Right lobe of liver (tissue), 4 donors: ENCODE results near the gene CTSW.

Source experiments
- POLR2A ChIP-seq: fragments of 450-650 bp; IDR thresholded peaks from one replicate; pipeline ENCODE4 v1.6.1; 2017; ENCODE audit warnings: antibody characterized with exemption, mild to moderate bottlenecking
- TF ChIP-seq, protein P1 (sequence below), 4 donors: fragments of 200-600 bp in 3 of 4; fragments of 450-650 bp in 1 of 4; IDR thresholded peaks; one replicate each; pipeline versions ENCODE4 v1.5.1 to v1.8.0; 2016 to 2022; ENCODE audit warnings: antibody characterized with exemption in 4 of 4, mild to moderate bottlenecking in 2 of 4
- donor health status: DM: no; HTN: no; CAD: no.
- donor health status: DM: no; HTN: no; CAD: no.
- donor health status: DM: no; HTN: yes; CAD: no.

DNA sequence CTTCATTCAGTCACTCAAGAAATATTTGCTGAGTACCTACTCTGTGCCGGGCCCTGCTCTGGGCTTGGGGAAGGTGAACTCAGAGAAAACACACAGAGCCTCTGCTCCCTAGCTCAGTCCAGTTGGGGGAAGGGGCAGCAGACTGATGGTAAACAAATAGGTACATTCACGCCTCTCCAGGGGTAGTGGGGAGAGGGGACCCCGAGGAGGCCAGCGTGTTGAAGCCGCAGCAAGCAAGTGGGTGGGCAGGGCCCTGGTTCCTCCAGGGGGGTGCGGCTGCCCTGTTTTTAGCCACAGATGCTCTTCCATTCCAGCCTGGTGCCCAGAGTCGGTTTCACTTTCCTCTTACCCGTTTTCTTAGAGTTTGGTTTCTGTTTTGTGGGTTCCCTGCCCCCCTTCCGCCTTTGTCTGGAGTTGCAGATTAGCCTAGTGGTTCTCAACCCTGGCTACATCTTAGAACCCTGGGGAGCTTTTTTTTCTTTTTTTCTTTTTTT, 48.3 kb downstream of the CTSW start:
- no peak for TF ChIP-seq POLR2A
- TF ChIP-seq, protein P1, sequence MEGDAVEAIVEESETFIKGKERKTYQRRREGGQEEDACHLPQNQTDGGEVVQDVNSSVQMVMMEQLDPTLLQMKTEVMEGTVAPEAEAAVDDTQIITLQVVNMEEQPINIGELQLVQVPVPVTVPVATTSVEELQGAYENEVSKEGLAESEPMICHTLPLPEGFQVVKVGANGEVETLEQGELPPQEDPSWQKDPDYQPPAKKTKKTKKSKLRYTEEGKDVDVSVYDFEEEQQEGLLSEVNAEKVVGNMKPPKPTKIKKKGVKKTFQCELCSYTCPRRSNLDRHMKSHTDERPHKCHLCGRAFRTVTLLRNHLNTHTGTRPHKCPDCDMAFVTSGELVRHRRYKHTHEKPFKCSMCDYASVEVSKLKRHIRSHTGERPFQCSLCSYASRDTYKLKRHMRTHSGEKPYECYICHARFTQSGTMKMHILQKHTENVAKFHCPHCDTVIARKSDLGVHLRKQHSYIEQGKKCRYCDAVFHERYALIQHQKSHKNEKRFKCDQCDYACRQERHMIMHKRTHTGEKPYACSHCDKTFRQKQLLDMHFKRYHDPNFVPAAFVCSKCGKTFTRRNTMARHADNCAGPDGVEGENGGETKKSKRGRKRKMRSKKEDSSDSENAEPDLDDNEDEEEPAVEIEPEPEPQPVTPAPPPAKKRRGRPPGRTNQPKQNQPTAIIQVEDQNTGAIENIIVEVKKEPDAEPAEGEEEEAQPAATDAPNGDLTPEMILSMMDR (IDR thresholded peaks at IDR 0.05): no peak
